ENCODE measurements around the gene RABGEF1.
A peak's percentile ranks its signal among the peaks of the same experiment; 100 is the strongest.
"Not testable (repeated sequence)": the region's sequence is repeated elsewhere in the genome, so short reads cannot be mapped to it uniquely, and the experiment has no call there.

RABGEF1 gene

GRCh38 chr7:66740302-66740979 lies at the start of gene RABGEF1:
TSS of gene RABGEF1 (plus strand) at chr7:66740733. CDS start at chr7:66771900, 31,167 bp downstream.
- TF ChIP-seq, protein P1, sequence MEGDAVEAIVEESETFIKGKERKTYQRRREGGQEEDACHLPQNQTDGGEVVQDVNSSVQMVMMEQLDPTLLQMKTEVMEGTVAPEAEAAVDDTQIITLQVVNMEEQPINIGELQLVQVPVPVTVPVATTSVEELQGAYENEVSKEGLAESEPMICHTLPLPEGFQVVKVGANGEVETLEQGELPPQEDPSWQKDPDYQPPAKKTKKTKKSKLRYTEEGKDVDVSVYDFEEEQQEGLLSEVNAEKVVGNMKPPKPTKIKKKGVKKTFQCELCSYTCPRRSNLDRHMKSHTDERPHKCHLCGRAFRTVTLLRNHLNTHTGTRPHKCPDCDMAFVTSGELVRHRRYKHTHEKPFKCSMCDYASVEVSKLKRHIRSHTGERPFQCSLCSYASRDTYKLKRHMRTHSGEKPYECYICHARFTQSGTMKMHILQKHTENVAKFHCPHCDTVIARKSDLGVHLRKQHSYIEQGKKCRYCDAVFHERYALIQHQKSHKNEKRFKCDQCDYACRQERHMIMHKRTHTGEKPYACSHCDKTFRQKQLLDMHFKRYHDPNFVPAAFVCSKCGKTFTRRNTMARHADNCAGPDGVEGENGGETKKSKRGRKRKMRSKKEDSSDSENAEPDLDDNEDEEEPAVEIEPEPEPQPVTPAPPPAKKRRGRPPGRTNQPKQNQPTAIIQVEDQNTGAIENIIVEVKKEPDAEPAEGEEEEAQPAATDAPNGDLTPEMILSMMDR (IDR thresholded peaks at IDR 0.05; ENCODE audit: control insufficient read depth, insufficient read depth, low read depth, low read length, missing control alignments), result no peak
- peak; percentile 61 for DNase-seq (ENCODE audit: low read depth)
- peak within 1 kb of the TSS; percentile 97 for H3K4me3 ChIP-seq (ENCODE audit: control insufficient read depth, low read depth, low read length)

DNA sequence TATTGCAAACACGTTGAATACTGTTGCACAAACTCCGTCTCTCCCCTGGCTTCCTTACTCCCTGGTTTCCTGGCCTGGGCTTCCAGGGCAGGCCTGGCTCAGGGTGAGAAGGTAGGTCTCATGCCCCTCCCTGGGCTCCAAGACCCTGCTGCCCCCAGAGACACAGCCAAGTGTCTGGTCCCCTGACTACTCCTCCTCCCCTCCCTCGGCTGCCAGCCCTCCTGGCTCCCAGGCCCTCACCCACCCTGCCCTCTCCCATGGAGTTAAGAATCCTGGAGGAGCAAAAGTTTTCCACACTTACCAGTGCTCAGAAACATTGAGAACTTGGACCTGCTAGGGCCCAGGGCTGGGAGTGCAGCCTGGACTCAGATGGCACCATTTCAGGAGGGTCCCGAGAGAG lies 47.2 kb upstream of the RABGEF1 start:
- TF ChIP-seq, protein P1 (IDR thresholded peaks at IDR 0.05; ENCODE audit: control insufficient read depth, insufficient read depth, low read depth, low read length, missing control alignments), result no peak
- no peak overlapping the region for H3K4me3 ChIP-seq (ENCODE audit: control insufficient read depth, low read depth, low read length)
- no peak for DNase-seq (ENCODE audit: low read depth)

- DNase-seq (ENCODE audit: low read depth), result no peak
- TF ChIP-seq, protein P1 (IDR thresholded peaks at IDR 0.05; ENCODE audit: control insufficient read depth, insufficient read depth, low read depth, low read length, missing control alignments), result no peak
- no peak overlapping the region for H3K4me3 ChIP-seq (ENCODE audit: control insufficient read depth, low read depth, low read length)
These were observed 46.2 kb upstream of the RABGEF1 start for GRCh38 chr7:66694286-66694685.

DNA sequence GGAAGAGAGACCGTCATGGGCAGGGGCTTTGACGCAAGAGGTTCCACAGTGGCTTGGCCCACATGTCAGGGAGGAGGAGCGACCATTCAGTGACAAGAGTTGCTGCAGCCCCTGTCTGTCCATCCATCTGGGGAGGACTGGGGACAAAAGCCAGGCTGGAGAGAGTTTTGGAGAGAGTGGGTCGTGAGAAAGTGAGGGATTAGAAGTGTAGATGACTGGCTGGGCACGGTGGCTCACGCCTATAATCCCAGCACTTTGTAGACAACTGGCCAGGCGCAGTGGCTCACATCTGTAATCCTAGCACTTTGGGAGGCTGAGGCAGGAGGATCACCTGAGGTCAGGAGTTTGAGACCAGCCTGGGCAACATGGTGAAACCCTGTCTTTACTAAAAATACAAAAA lies 45.1 kb upstream of the RABGEF1 start:
- not testable (repeated sequence) for DNase-seq (ENCODE audit: low read depth); H3K4me3 ChIP-seq (ENCODE audit: control insufficient read depth, low read depth, low read length)

GRCh38 chr7:66696134-66696533 lies 44.4 kb upstream of the RABGEF1 start:
- H3K4me3 ChIP-seq (ENCODE audit: control insufficient read depth, low read depth, low read length); DNase-seq (ENCODE audit: low read depth): not testable (repeated sequence)

GRCh38 chr7:66696774-66697191 lies 43.8 kb upstream of the RABGEF1 start:
- DNase-seq (ENCODE audit: low read depth), result no peak
- TF ChIP-seq, protein P1 (IDR thresholded peaks at IDR 0.05; ENCODE audit: control insufficient read depth, insufficient read depth, low read depth, low read length, missing control alignments), result no peak
- no peak overlapping the region for H3K4me3 ChIP-seq (ENCODE audit: control insufficient read depth, low read depth, low read length)

- peak; percentile 39 for DNase-seq (ENCODE audit: low read depth)
- H3K4me3 ChIP-seq (ENCODE audit: control insufficient read depth, low read depth, low read length), result no peak overlapping the region
- TF ChIP-seq, protein P1 (IDR thresholded peaks at IDR 0.05; ENCODE audit: control insufficient read depth, insufficient read depth, low read depth, low read length, missing control alignments), result no peak
These were observed 42.8 kb upstream of the RABGEF1 start for GRCh38 chr7:66697449-66698438.
